ENCODE data around the gene RAB11FIP3. TPM values are rescaled to one million over a fixed set of nuclear protein-coding genes. Genes with fewer than 3 reads are reported as not detected.
"Not testable (repeated sequence)": the region's sequence is repeated elsewhere in the genome, so short reads cannot be mapped to it uniquely, and the experiment has no call there.

The RAB11FIP3 gene
- total RNA-seq, 1 donor from 2014 or later = 34.5 TPM

DNA sequence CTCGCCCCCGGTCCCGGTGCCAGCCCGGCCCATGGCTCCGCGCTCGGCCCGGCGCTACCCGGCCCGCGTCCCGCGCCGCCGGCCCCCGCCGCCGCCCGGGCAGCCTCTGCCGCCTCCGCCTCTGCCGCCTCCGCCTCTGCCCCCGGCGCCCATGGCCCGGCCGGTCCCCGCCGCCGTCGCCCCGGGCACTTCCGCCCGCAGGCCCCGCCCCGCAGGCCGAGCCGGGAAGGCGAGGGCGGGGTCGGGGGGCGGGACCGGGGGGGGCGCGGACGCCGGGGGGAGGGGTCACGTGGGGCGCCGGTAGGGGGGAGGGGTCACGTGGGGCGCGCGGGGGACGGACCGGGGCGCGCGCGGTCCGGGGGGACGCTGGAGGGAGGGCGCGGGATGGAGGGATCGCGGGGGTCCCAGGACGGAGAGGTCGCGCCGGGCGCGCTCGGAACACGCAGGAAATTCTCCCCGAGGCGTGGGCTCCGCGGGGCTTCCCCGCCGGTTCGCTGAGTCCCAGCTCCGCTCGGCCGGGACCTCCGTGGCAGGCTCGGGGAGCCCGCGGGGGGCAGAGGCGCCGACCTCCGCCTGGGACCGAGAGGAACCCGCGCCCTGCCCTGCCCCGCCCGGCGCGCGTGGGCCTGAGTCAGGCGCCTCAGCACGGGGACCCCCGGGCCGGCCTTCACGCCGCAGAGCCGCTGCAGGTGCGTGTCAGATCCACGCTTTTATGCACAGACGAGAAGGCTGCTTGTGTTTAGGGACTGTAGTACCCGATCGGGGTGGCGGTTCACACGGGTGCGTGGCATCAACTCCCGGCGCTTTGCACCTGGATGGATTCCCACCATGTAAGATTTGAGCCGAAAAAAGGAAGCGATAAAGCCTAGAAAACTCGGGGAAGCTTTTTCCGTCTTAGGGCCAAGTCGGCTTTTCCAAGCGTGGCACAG lies 43.4 kb upstream of the RAB11FIP3 start, which contains the start of gene PGAP6:
Gene PGAP6, minus strand, starts transcription at position 190 of the 929 bp plus-strand sequence. Its CDS starts 157 bp downstream, at position 33.
- no peak for DNase-seq (ENCODE audit: low read depth)

DNA sequence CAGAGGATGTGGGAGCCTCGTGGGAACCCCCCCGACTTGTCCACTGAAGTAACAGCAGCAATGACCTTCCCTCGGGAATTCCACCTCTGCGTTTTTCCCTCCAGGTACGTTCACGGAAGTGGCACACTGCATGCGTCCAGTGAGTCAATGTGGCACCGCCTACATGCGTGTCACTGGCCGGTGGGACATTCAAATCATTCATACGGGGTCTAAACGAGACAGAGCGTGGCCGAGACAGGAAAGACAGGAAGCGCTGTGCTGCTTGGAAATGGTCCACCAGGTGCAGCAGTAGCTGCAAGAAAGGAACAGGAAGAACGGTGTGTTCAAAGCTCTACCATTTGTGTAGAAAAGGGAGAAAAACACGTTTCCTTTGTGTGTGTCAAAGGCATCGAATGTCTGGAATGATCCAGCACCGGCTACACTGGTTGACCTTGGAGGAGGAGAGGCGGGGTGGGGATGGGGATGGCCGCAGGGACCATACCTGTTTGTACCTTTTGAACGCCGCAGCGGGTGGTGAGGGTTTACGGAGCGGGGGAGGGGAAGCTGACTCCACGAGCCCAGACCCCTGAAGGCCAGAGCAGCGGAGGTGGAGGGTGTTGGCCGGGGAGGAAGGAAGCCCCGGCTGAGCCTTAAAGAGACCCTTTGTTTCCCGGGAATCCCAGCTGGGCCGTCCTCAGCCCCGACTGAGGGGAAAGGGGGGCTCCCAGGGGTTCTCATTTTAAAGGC lies 42.0 kb upstream of the RAB11FIP3 start:
- H3K4me3 ChIP-seq (ENCODE audit: low read depth, low read length) = no peak overlapping the region
- TF ChIP-seq, protein P1, sequence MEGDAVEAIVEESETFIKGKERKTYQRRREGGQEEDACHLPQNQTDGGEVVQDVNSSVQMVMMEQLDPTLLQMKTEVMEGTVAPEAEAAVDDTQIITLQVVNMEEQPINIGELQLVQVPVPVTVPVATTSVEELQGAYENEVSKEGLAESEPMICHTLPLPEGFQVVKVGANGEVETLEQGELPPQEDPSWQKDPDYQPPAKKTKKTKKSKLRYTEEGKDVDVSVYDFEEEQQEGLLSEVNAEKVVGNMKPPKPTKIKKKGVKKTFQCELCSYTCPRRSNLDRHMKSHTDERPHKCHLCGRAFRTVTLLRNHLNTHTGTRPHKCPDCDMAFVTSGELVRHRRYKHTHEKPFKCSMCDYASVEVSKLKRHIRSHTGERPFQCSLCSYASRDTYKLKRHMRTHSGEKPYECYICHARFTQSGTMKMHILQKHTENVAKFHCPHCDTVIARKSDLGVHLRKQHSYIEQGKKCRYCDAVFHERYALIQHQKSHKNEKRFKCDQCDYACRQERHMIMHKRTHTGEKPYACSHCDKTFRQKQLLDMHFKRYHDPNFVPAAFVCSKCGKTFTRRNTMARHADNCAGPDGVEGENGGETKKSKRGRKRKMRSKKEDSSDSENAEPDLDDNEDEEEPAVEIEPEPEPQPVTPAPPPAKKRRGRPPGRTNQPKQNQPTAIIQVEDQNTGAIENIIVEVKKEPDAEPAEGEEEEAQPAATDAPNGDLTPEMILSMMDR (IDR thresholded peaks at IDR 0.05; ENCODE audit: insufficient read depth, low read length, poor library complexity, severe bottlenecking) = no peak

More for the DNA sequence above, 43.4 kb upstream of the RAB11FIP3 start, which contains the start of gene PGAP6:
- Histone ChIP-seq H3K27me3 (ENCODE audit: control insufficient read depth, insufficient read depth, low read length) (no peaks in the 10 kb centered on the region), H3K36me3 (ENCODE audit: control insufficient read depth, insufficient read depth, low read length) (no peaks in the 10 kb centered on the region), H3K4me3 (ENCODE audit: low read depth, low read length) (peak within 1 kb of the TSS; percentile 86)
- TF ChIP-seq, protein P1 (IDR thresholded peaks at IDR 0.05; ENCODE audit: insufficient read depth, low read length, poor library complexity, severe bottlenecking) = no peak

DNA sequence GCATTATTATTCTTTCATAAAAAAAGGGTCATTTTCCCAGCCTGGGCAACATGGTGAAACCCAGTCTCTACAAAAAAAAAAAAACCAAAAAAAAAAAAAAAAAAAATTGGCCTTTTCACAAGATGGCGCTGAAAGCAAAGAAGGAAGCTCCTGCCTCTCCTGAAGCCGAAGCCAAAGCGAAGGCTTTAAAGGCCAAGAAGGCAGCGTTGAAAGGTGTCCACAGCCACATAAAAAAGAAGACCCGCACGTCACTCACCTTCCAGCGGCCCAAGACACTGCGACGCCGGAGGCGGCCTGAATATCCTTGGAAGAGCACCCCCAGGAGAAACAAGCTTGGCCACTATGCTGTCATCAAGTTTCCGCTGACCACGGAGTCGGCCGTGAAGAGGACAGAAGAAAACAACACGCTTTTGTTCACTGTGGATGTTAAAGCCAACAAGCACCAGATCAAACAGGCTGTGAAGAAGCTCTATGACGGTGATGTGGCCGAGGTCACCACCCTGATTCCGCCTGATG lies 38.8 kb upstream of the RAB11FIP3 start:
- TF ChIP-seq, protein P1 (IDR thresholded peaks at IDR 0.05; ENCODE audit: insufficient read depth, low read length, poor library complexity, severe bottlenecking) = peak; percentile 8
- H3K36me3 ChIP-seq (ENCODE audit: control insufficient read depth, insufficient read depth, low read length) = no peaks in the 10 kb centered on the region
- H3K4me3 ChIP-seq (ENCODE audit: low read depth, low read length) = no peak overlapping the region
- DNase-seq (ENCODE audit: low read depth) = no peak
- H3K27me3 ChIP-seq (ENCODE audit: control insufficient read depth, insufficient read depth, low read length) = no peaks in the 10 kb centered on the region

More for the DNA sequence above, 42.0 kb upstream of the RAB11FIP3 start:
- peak; percentile 32 for DNase-seq (ENCODE audit: low read depth)
- no peaks in the 10 kb centered on the region for H3K27me3 ChIP-seq (ENCODE audit: control insufficient read depth, insufficient read depth, low read length)
- H3K36me3 ChIP-seq (ENCODE audit: control insufficient read depth, insufficient read depth, low read length) = no peaks in the 10 kb centered on the region

DNA sequence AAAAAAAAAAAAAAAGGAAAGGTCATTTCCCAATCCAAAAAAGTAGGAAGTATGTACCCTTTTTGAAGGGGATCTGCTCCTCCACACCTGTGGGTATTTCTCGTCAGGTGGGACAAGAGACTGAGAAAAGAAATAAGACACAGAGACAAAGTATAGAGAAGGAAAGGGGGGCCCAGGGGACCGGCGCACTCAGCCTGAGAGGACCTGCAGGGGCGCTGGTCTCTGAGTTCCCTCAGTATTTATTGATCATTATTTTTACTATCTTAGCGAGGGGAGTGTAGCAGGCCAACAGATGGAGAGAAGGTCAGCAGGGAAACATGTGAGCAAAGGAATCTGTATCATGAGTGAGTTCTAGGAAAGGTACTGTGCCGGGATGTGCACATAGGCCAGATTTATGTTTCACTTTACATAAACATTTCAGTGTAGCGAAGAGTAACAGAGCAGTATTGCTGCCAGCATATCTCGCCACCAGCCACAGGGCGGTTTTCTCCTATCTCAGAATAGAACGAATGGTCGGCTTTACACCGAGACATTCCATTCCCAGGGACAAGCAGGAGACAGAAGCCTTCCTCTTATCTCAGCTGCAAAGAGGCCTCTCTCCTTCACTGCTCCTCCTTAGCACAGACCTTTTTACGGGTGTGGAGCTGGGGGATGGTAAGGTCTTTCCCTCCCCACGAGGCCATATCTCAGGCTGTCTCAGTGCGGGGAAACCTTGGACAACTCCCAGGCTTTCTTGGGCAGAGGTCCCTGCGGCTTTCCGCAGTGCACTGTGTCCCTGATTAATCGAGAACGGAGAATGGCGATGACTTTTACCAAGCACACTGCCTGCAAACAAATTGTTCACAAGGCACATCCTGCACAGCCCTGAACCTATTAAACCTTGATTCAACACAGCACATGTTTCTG lies 37.4 kb upstream of the RAB11FIP3 start:
- not testable (repeated sequence) for H3K36me3 ChIP-seq (ENCODE audit: control insufficient read depth, insufficient read depth, low read length); DNase-seq (ENCODE audit: low read depth); H3K4me3 ChIP-seq (ENCODE audit: low read depth, low read length); H3K27me3 ChIP-seq (ENCODE audit: control insufficient read depth, insufficient read depth, low read length)

DNA sequence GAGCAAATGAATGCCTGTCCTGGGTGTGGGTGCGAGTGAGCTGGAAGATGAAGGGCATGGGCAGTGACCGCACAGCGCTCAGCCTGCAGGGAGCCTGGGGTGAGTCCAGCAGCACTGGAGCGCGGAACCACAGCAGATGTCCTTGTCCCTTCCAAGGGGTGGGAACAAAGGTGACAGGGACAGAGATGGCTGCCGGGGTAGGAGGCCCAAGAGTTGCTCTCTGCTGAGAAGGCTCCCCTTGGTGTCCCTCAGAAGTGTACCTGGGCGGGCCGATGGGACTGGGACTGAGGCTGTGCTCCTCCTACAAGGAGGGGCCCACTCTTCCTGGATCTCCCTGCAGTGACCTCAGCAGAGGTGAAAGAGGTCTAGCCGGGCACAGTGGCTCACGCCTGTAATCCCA lies 36.1 kb upstream of the RAB11FIP3 start:
- H3K27me3 ChIP-seq (ENCODE audit: control insufficient read depth, insufficient read depth, low read length) = no peaks in the 10 kb centered on the region
- TF ChIP-seq, protein P1 (IDR thresholded peaks at IDR 0.05; ENCODE audit: insufficient read depth, low read length, poor library complexity, severe bottlenecking) = no peak
- no peak for DNase-seq (ENCODE audit: low read depth)

More for the DNA sequence above, 36.1 kb upstream of the RAB11FIP3 start:
- H3K36me3 ChIP-seq (ENCODE audit: control insufficient read depth, insufficient read depth, low read length) = no peaks in the 10 kb centered on the region
- no peak overlapping the region for H3K4me3 ChIP-seq (ENCODE audit: low read depth, low read length)
